Aorta (tissue), 5 donors: Measurements from ENCODE around the gene FAM76B. TPM values are rescaled to one million over a fixed set of nuclear protein-coding genes. Genes with fewer than 3 reads are reported as not detected.

Experiments
- ATAC-seq: fragments of 200-7000 bp; cut with Tn5 transposase; one replicate; pipeline ENCODE4 v1.9.1; 2022; ENCODE audit warnings: moderate library complexity; ENCODE audit not compliant: low FRiP score
- DNase-seq, 2 donors: peaks; one replicate each; pipeline ENCODE4 v3.0.0-alpha.2; 2020
- H3K27ac ChIP-seq, 2 donors: one replicate each; pipeline ENCODE4 v1.5.1; 2013; ENCODE audit warnings: low read length in 2 of 2, mild to moderate bottlenecking in 2 of 2, moderate library complexity in 2 of 2, control low read depth in 1 of 2, inconsistent platforms in 1 of 2, low read depth in 1 of 2
- H3K27me3 ChIP-seq, 2 donors: one replicate each; pipeline ENCODE4 v1.6.1; 2013; ENCODE audit warnings: control low read depth in 1 of 2, low read length in 1 of 2, mild to moderate bottlenecking in 1 of 2, moderate library complexity in 1 of 2; ENCODE audit not compliant: insufficient read depth in 2 of 2, control insufficient read depth in 1 of 2
- H3K36me3 ChIP-seq, 2 donors: one replicate each; pipeline ENCODE4 v1.6.1; 2013; ENCODE audit warnings: control low read depth in 1 of 2, low read length in 1 of 2, mild to moderate bottlenecking in 1 of 2; ENCODE audit not compliant: insufficient read depth in 2 of 2, control insufficient read depth in 1 of 2
- H3K4me1 ChIP-seq, 2 donors: one replicate each; pipeline ENCODE4 v1.6.1; 2013; ENCODE audit warnings: low read length in 2 of 2, control low read depth in 1 of 2, mild to moderate bottlenecking in 1 of 2, moderate library complexity in 1 of 2; ENCODE audit not compliant: insufficient read depth in 2 of 2, control insufficient read depth in 1 of 2
- H3K4me3 ChIP-seq, 2 donors: one replicate each; pipeline ENCODE4 v1.5.1; 2013; ENCODE audit warnings: low read length in 2 of 2, control low read depth in 1 of 2, mild to moderate bottlenecking in 1 of 2
- H3K9me3 ChIP-seq: one replicate; pipeline ENCODE4 v1.6.1; 2013; ENCODE audit warnings: mild to moderate bottlenecking, low read length; ENCODE audit not compliant: control insufficient read depth
- WGBS, 2 donors: extraction: QIAGEN DNeasy Blood & Tissue Kit; methylation state at CpG; one replicate each; pipeline ENCODE4 v1.1.7; 2013; 5-methylcytosine and 5-hydroxymethylcytosine counted together
- intact Hi-C, 2 donors: fragments of 100-400 bp; cut with DNase I; formaldehyde crosslinking; loops; one replicate each; pipeline versions ENCODE4 v1.14.2 to v1.15.0; 2022
- polyA plus RNA-seq, 2 donors: library from polyadenylated mRNA; stranded (reverse); fragments of 200-250 nt; gene quantifications; one replicate each; pipeline ENCODE4 v1.2.3, GENCODE V29; 2013
- total RNA-seq, 2 donors: library from RNA; stranded (reverse); fragmentation: NEBNext Ultra II Directional; extraction: Animal tissue kit (Norgen Biotek cat#: 25700); gene quantifications; one replicate each; pipeline ENCODE4 v1.2.1, GENCODE V29; 2021
- donor health status: healthy with polysubstance abuse.
- donor health status: Bipolar disorder and iron deficiency.
- donor health status: DM: no; HTN: no; CAD: no.
- donor health status: DM: no; HTN: no; CAD: no.
- donor health status: DM: yes; HTN: yes; CAD: no.

Gene FAM76B
- total and polyA plus RNA-seq, 4 donors: 6.9 to 33.4 (median 22.4) TPM

- DNase-seq: no peak
Measured at GRCh38 chr11:95720195-95720594, 69.4 kb downstream of the FAM76B start.

More at GRCh38 chr11:95720195-95720594, 69.4 kb downstream of the FAM76B start:
- 50 to 79% methylated on average over 2 to 3 of the region's 3 CpGs for WGBS, 2 donors
- intact Hi-C loops: no loop called here
- Histone ChIP-seq H3K36me3 (no peaks in the 10 kb centered on the region), H3K4me1 (peaks cover 0 to 2% of the 10 kb centered on the region in 2 donors), H3K9me3 (no peaks in the 10 kb centered on the region), H3K27ac (no peak overlapping the region), H3K27me3 (no peaks in the 10 kb centered on the region), H3K4me3 (no peak overlapping the region)
- ATAC-seq: no peak

Other genes with a start within 250 kb of the FAM76B start
- 10 to 100 TPM; 24.5 to 39.3 TPM for gene CEP57, start 716 bp upstream of the FAM76B start, total RNA-seq
- gene CEP57, start 716 bp upstream of the FAM76B start, polyA plus RNA-seq: 10 to 100 TPM; 20.5 to 21.7 TPM
- 10 to 100 TPM; 36.4 to 40.6 TPM for gene MTMR2, start 134.3 kb upstream of the FAM76B start, total RNA-seq
- gene MTMR2, start 134.3 kb upstream of the FAM76B start, polyA plus RNA-seq: 10 to 100 TPM; 24.8 to 28.3 TPM